Small intestine (tissue), 7 donors: ENCODE results near the gene MDFIC2. TPM values are rescaled to one million over a fixed set of nuclear protein-coding genes. Genes with fewer than 3 reads are reported as not detected.

Experiments
- DNase-seq, 2 donors: peaks; one replicate each; pipeline versions ENCODE4 v3.0.0 to v3.0.0-alpha.2; 2013
- FAIRE-seq: peaks from 2 replicates; lab custom pipeline; 2012; peaks lifted over from hg19 to GRCh38; lab: Jason Lieb, UNC
- H3K27ac ChIP-seq, 3 donors: one replicate each; pipeline ENCODE4 v1.5.1; 2013; ENCODE audit warnings: low read length in 2 of 3, mild to moderate bottlenecking in 2 of 3, control low read depth in 1 of 3, inconsistent platforms in 1 of 3, low read depth in 1 of 3, moderate library complexity in 1 of 3
- H3K27me3 ChIP-seq, 3 donors: one replicate each; pipeline ENCODE4 v1.6.1; 2013; ENCODE audit warnings: low read length in 3 of 3, inconsistent platforms in 1 of 3; ENCODE audit not compliant: control insufficient read depth in 3 of 3, insufficient read depth in 3 of 3
- H3K36me3 ChIP-seq, 3 donors: one replicate each; pipeline ENCODE4 v1.6.1; 2013; ENCODE audit warnings: low read length in 3 of 3, inconsistent platforms in 1 of 3, low read depth in 1 of 3, mild to moderate bottlenecking in 1 of 3, moderate library complexity in 1 of 3; ENCODE audit not compliant: control insufficient read depth in 3 of 3, insufficient read depth in 2 of 3
- H3K4me1 ChIP-seq, 3 donors: one replicate each; pipeline ENCODE4 v1.6.1; 2013; ENCODE audit warnings: low read length in 2 of 3, inconsistent platforms in 1 of 3, low read depth in 1 of 3, mild to moderate bottlenecking in 1 of 3, moderate library complexity in 1 of 3; ENCODE audit not compliant: control insufficient read depth in 3 of 3, insufficient read depth in 2 of 3
- H3K4me3 ChIP-seq, 3 donors: one replicate each; pipeline ENCODE4 v1.5.1; 2013; ENCODE audit warnings: low read length in 3 of 3, control low read depth in 1 of 3, inconsistent platforms in 1 of 3, low read depth in 1 of 3, mild to moderate bottlenecking in 1 of 3, moderate library complexity in 1 of 3
- H3K9me3 ChIP-seq, 2 donors: one replicate each; pipeline ENCODE4 v1.6.1; 2013; ENCODE audit warnings: low read depth in 1 of 2, low read length in 1 of 2; ENCODE audit not compliant: control insufficient read depth in 2 of 2, insufficient read depth in 1 of 2
- WGBS, 3 donors: extraction: QIAGEN DNeasy Blood & Tissue Kit; methylation state at CpG; one replicate each; pipeline ENCODE4 v1.1.7; 2013; 5-methylcytosine and 5-hydroxymethylcytosine counted together
- polyA plus RNA-seq, 4 donors: library from polyadenylated mRNA; stranded (reverse) in 3 of 4; unstranded in 1 of 4; fragments of 200-250 nt in 3 of 4; fragments of 120-200 nt in 1 of 4; gene quantifications; one replicate each; pipeline versions ENCODE4 v1.2.1 to v1.2.3, GENCODE V29; 2013
- donor health status: healthy with polysubstance abuse.
- donor health status: control.
- donor health status: control.
- donor health status: Bipolar disorder and iron deficiency.
- donor health status: healthy.

The MDFIC2 gene
- polyA plus RNA-seq, 4 donors: not detected

DNA sequence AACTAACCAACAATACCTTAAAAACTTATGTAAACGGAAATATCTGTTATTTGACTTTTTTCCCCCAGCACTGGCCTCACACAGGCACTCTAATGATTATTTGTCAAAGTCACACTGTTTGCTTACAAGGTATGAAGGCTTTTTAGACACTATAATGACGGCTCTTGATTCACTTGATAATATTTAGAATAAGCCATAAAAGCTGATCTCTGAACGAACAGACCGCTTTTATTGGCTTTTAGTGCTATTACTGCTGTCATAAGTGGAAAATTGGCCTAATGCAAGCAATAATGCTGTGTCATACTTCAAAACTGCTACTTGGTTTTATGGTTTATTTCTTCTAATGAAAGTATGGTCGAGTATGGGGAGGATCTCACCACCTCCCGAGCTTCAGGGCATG is 35.1 kb downstream of the MDFIC2 start:
- no peak for FAIRE-seq

GRCh38 chr3:70276901-70277300 is 35.5 kb downstream of the MDFIC2 start:
- Histone ChIP-seq H3K27ac (peak overlapping the region in 1 of 3 donors; percentile 58), H3K4me3 (no peak overlapping the region), H3K27me3 (no peaks in the 10 kb centered on the region), H3K4me1 (peaks cover 0 to 10% (median 0%) of the 10 kb centered on the region in 3 donors), H3K36me3 (no peaks in the 10 kb centered on the region), H3K9me3 (no peaks in the 10 kb centered on the region)
- FAIRE-seq: no peak
- WGBS, 3 donors: 12 to 49% (median 27%) methylated on average over 4 of the region's 4 CpGs
- peak in 1 of 2 donors; percentile 9 for DNase-seq

More for the DNA sequence above, 35.1 kb downstream of the MDFIC2 start:
- Histone ChIP-seq H3K4me3 (no peak overlapping the region), H3K4me1 (peaks cover 0 to 10% (median 0%) of the 10 kb centered on the region in 3 donors), H3K9me3 (no peaks in the 10 kb centered on the region), H3K27me3 (no peaks in the 10 kb centered on the region), H3K27ac (peak overlapping the region in 1 of 3 donors; percentile 58), H3K36me3 (no peaks in the 10 kb centered on the region)
- DNase-seq: peak; percentile 74 to 79
- WGBS, 3 donors: 12 to 47% (median 24%) methylated on average over 6 of the region's 6 CpGs

- Histone ChIP-seq H3K36me3 (no peaks in the 10 kb centered on the region), H3K27me3 (no peaks in the 10 kb centered on the region), H3K27ac (no peak overlapping the region), H3K4me1 (peaks cover 0 to 10% (median 0%) of the 10 kb centered on the region in 3 donors), H3K4me3 (no peak overlapping the region), H3K9me3 (no peaks in the 10 kb centered on the region)
- DNase-seq (peak in 1 of 2 donors; percentile 41), FAIRE-seq (no peak)
Observed at GRCh38 chr3:70273492-70273891, 38.9 kb downstream of the MDFIC2 start.

GRCh38 chr3:70272798-70273197 is 39.6 kb downstream of the MDFIC2 start:
- Histone ChIP-seq H3K27ac (no peak overlapping the region), H3K4me1 (peaks cover 0 to 6% (median 0%) of the 10 kb centered on the region in 3 donors), H3K9me3 (no peaks in the 10 kb centered on the region), H3K4me3 (no peak overlapping the region), H3K27me3 (no peaks in the 10 kb centered on the region), H3K36me3 (no peaks in the 10 kb centered on the region)
- DNase-seq: no peak
- WGBS, 3 donors: 79 to 88% (median 85%) methylated on average over 5 of the region's 5 CpGs
- no peak for FAIRE-seq

GRCh38 chr3:70264122-70264780 is 48.2 kb downstream of the MDFIC2 start:
- H3K36me3 ChIP-seq: no peaks in the 10 kb centered on the region
- WGBS, 3 donors: 7 to 38% (median 27%) methylated on average over 3 of the region's 3 CpGs
- FAIRE-seq: no peak

DNA sequence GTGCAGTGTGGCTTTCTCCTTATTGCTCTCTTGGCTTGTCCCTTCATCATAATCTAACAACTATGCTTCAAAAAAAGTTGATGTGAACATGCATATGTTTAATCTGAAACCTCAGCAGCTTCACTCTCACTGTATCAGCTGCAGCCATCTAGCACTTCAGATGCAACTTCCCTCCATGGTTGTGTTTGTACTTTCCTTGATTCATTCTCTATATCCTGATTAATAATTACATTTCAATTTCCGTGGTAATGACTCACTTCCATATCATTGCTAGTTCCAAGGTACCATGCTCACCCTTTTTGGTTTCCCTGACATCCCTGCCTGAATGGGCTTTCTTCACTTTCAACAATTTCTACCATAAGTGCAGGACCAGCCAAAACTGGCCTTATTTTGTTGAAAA is 51.2 kb downstream of the MDFIC2 start:
- Histone ChIP-seq H3K27me3 (no peaks in the 10 kb centered on the region), H3K4me1 (peaks cover 3 to 6% (median 4%) of the 10 kb centered on the region in 3 donors), H3K27ac (no peak overlapping the region), H3K9me3 (peaks cover 0 to 5% of the 10 kb centered on the region in 2 donors), H3K36me3 (no peaks in the 10 kb centered on the region), H3K4me3 (no peak overlapping the region)
- 8 to 51% (median 17%) methylated on average over 1 of the region's 1 CpG for WGBS, 3 donors
- DNase-seq: peak in 1 of 2 donors; percentile 69
- FAIRE-seq: no peak

More at GRCh38 chr3:70264122-70264780, 48.2 kb downstream of the MDFIC2 start:
- Histone ChIP-seq H3K27me3 (no peaks in the 10 kb centered on the region), H3K4me3 (no peak overlapping the region), H3K9me3 (peaks cover 0 to 5% of the 10 kb centered on the region in 2 donors), H3K4me1 (peaks cover 3 to 6% (median 4%) of the 10 kb centered on the region in 3 donors), H3K27ac (peak overlapping the region in 2 of 3 donors; percentile 34 to 61)
- peak; percentile 92 to 96 for DNase-seq

DNA sequence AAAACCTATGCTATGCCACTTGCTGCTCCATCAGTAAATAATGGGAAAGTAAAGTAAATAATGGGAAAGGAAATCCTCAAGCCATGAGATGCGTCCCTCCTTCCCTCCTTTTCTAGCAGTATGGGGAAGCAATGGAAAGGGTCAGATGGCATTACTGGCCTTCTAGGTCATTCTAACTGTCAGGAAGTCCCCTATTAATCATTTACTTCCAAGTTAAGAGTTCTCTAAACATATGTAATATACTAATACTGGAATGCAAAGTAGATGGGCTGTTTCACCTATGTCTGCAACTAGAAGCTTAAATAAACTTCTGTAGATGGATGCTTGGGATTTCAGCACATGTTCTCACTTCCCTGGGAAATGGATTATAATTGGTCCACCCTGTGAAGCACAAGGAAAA is 55.9 kb downstream of the MDFIC2 start:
- Histone ChIP-seq H3K4me1 (peaks cover 0 to 1% (median 0%) of the 10 kb centered on the region in 3 donors), H3K27ac (no peak overlapping the region), H3K4me3 (no peak overlapping the region), H3K9me3 (peaks cover 0 to under 1% of the 10 kb centered on the region in 2 donors), H3K36me3 (no peaks in the 10 kb centered on the region), H3K27me3 (peaks cover 0 to 2% (median 0%) of the 10 kb centered on the region in 3 donors)
- 78 to 95% (median 81%) methylated on average over 1 of the region's 1 CpG for WGBS, 3 donors
- FAIRE-seq: no peak
- no peak for DNase-seq

DNA sequence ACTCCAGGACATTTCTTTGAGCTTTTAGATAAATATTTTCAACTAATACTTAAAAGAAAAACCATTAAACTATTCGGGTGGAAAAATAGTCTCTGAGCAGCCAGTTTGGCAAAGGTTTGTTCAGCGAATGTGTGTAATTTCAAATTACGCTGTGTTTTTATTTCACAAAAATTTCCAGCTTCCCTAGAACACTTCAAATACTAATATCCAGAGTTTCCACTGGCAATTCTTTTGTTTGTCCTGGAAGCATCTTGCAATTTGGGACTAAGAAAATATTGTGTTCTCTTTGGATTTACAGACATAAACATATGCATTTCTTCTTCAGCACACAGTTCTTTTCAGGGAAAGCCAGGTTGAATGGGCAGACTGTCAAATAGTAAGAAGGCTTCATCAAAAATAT is 61.9 kb downstream of the MDFIC2 start:
- no peak for FAIRE-seq
- H3K4me3 ChIP-seq: no peak overlapping the region
- H3K36me3 ChIP-seq: no peaks in the 10 kb centered on the region
- no peaks in the 10 kb centered on the region for H3K9me3 ChIP-seq
- no peaks in the 10 kb centered on the region for H3K4me1 ChIP-seq
- DNase-seq: no peak
- 75 to 85% (median 80%) methylated on average over 3 of the region's 3 CpGs for WGBS, 3 donors
- H3K27ac ChIP-seq: no peak overlapping the region
- H3K27me3 ChIP-seq: peaks cover 0 to 2% (median 0%) of the 10 kb centered on the region in 3 donors
